SK-N-MC (cell line): ENCODE results near the gene UBTD1.
"Not testable (repeated sequence)": the region's sequence is repeated elsewhere in the genome, so short reads cannot be mapped to it uniquely, and the experiment has no call there.

Source experiments
- EZH2 ChIP-seq: fragments of 200-600 bp; sonication (generic); IDR thresholded peaks from one replicate; pipeline ENCODE4 v1.6.1; 2017; ENCODE audit warnings: antibody characterized with exemption
- FOXP2 ChIP-seq: optimal IDR thresholded peaks from 2 replicates; pipeline ENCODE3; 2011; ENCODE audit warnings: mild to moderate bottlenecking, moderate library complexity; ENCODE audit not compliant: insufficient read depth; ENCODE audit errors: extremely low read length, control extremely low read depth
- POLR2AphosphoS5 ChIP-seq: IDR thresholded peaks from 2 replicates; pipeline ENCODE4 v1.6.1; 2012; ENCODE audit warnings: mild to moderate bottlenecking, low read depth, low read length, borderline replicate concordance

DNA sequence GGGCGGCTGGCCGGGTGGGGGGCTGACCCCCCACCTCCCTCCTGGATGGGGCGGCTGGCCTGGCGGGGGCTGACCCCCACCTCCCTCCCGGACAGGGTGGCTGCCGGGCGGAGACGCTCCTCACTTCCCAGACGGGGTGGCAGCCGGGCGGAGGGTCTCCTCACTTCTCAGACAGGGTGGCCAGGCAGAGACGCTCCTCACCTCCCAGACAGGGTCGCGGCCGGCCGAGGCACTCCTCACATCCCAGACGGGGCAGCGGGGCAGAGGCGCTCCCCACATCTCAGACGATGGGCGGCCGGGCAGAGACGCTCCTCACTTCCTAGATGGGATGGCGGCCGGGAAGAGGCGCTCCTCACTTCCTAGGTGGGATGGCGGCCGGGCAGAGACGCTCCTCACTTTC, 30.2 kb downstream of the UBTD1 start:
- TF ChIP-seq EZH2, POLR2AphosphoS5, FOXP2: not testable (repeated sequence)
